ENCODE data around the gene SLC25A51. TPM values are rescaled to one million over a fixed set of nuclear protein-coding genes. Genes with fewer than 3 reads are reported as not detected.
A peak's percentile ranks its signal among the peaks of the same experiment; 100 is the strongest.

SLC25A51 gene, protein sequence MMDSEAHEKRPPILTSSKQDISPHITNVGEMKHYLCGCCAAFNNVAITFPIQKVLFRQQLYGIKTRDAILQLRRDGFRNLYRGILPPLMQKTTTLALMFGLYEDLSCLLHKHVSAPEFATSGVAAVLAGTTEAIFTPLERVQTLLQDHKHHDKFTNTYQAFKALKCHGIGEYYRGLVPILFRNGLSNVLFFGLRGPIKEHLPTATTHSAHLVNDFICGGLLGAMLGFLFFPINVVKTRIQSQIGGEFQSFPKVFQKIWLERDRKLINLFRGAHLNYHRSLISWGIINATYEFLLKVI
- 10 to 100 TPM; 28.3 to 30.0 TPM for total RNA-seq

DNA sequence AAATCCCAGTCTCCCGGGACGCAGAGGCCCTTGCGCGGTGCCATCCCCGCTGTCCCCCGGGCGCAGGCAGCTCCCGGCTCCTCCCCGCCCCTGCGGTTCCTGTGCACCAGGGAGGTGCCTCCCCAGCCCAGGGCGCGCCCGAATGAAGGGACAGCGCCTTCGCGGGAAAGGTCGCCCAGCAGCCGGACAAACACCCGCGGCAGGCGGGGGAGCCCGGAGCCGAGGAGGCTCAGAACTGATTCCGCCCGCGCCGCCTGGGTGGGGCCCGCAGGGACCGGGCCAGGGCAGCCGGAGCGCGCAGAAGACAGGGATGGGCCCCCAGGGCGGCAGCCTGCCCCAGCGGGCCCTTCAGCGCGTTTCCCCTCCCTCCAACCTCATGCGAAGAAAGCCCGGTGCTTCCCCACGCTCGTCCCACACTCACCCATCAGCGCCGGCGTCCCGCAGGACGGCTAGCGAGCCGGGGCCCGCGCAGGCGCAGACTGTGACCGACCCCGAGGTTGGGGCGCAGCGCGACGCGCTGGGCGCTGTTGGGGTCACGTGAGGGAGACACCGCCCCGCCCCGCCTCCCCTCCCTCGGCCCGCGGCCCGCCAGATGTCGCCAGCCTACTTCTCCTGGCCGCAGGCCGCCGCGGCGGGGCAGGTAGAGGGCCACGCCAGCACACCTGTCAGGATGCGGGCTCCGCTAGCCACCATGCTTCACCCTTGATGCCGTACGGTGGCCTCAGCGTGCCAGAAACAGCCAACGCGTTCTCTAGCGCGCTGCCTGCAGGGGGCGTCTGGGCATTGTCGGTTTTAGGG is at the start of gene SLC25A51:
Gene SLC25A51 (minus strand): TSS at position 481 of the 798 bp plus-strand sequence. CDS start 15,577 bp downstream, outside the sequence.
- peaks cover 10% of the 10 kb centered on the region for H3K36me3 Mint-ChIP-seq
- ATAC-seq: peak; percentile 89

DNA sequence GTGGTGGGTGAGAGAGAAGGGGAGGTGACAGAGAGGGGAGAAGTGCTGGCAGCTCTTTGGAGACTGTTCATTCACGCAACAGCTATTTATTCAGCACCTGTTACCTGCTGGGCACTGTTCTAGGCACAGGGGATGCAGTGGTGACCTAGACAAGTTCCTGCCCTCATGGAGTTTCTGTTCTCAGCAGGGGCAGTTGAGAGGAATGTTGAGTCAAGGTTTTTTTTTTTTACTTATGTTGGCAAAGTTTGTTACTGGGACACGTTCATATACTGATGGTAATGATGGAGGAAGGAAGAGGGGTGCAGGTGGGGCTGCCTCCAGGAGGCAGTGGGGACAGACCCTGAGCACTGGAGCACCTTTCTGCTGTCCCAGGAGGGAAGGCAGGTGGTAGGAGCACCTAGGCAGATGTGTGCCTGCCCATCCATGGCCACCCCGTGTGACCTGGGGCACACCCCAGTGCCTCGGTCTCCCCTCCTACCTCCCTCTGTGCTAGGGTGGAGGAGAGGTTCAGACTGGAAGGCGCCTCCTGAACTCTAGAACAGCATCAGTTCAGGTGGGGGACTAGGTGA is 49.4 kb upstream of the SLC25A51 start:
- CTCF ChIA-PET: no interaction called here
- Mint-ChIP-seq H3K4me1 (peaks cover 30% of the 10 kb centered on the region), H3K4me3 (peak overlapping the region; percentile 20), H3K9me3 (ENCODE audit: low read depth) (no peaks in the 10 kb centered on the region), H3K27me3 (no peaks in the 10 kb centered on the region), H3K27ac (peak overlapping the region; percentile 74), H3K36me3 (no peaks in the 10 kb centered on the region)
- ATAC-seq (no peak), DNase-seq (no peak)

More for the DNA sequence above, at the start of gene SLC25A51:
- peak within 1 kb of the TSS; percentile 82 for H3K27ac Mint-ChIP-seq
- no peaks in the 10 kb centered on the region for H3K9me3 Mint-ChIP-seq (ENCODE audit: low read depth)
- peaks cover 23% of the 10 kb centered on the region for H3K4me1 Mint-ChIP-seq
- CTCF ChIA-PET: interaction anchor here (0.8 to 3.2 kb wide), 10 partner anchors 8 to 314 kb away, joined by 3 to 15 read pairs (median 5); partner anchors contain the start of gene SHB
- peak; percentile 95 for DNase-seq
- H3K4me3 Mint-ChIP-seq: peak within 1 kb of the TSS; percentile 79
- no peaks in the 10 kb centered on the region for H3K27me3 Mint-ChIP-seq

DNA sequence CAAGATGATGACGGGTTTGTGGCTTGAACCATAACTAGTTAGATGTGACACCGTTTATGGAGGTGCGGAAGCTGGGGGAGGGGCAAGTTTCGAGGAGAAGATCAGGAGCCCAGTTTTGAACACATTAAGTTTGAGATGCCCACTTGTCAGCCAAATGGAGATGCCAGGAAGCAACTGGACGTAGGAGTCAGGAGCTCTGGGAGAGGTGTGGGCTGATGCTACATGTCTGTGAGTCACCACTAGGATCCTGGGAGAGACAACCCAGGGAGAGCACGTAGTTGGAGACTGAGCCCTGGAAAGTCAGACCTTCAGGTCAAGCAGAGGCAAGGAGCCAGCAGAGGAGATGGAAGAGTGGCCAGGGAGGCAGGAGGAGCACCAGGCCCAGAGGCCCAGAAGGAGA is 48.8 kb upstream of the SLC25A51 start:
- H3K9me3 Mint-ChIP-seq (ENCODE audit: low read depth): no peaks in the 10 kb centered on the region
- DNase-seq (no peak), ATAC-seq (no peak)
- H3K36me3 Mint-ChIP-seq: no peaks in the 10 kb centered on the region
- H3K27me3 Mint-ChIP-seq: no peaks in the 10 kb centered on the region
- no peak overlapping the region for H3K27ac Mint-ChIP-seq
- H3K4me3 Mint-ChIP-seq: no peak overlapping the region
- CTCF ChIA-PET: no interaction called here
- H3K4me1 Mint-ChIP-seq: peaks cover 30% of the 10 kb centered on the region

DNA sequence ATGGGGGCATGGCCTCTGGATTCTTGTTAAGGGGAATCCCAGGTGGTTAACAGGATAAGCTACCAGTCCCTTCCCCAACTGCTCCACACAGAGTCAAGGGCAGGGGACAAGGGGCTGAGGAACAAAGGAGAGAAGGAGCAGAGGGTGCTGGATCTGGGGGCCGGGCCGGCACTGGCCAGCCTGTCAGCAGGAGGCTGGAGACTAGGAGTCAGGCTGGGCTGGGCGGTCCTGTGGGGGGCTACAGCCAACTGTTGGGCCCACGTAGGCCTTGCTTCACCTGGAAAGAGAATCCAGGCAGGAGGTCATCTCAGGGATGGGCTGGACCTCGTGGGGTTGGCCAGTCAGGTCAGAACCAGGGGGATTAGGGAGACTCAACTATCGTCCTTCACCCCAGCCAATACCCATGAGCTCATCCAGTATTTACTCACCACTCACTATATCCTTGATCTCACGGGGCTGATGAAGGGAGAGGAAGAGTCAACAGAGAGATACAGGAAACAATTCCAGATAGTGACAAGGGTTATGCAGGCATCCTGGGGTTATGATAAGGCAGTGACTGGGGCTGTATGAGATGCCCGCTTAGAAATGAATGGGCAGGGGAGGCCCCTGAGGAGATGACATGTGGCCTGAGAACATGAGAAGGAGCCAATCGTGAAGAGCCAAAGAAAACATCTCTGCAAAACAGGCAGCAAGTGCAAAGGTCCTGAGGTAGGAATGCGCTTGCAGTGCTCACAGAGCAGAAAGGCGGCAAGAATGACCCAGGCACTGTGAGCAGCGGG is 47.9 kb upstream of the SLC25A51 start:
- ATAC-seq (no peak), DNase-seq (no peak)
- Mint-ChIP-seq H3K27ac (no peak overlapping the region), H3K9me3 (ENCODE audit: low read depth) (no peaks in the 10 kb centered on the region), H3K4me1 (peaks cover 30% of the 10 kb centered on the region), H3K27me3 (no peaks in the 10 kb centered on the region), H3K4me3 (no peak overlapping the region), H3K36me3 (no peaks in the 10 kb centered on the region)
- CTCF ChIA-PET: no interaction called here

DNA sequence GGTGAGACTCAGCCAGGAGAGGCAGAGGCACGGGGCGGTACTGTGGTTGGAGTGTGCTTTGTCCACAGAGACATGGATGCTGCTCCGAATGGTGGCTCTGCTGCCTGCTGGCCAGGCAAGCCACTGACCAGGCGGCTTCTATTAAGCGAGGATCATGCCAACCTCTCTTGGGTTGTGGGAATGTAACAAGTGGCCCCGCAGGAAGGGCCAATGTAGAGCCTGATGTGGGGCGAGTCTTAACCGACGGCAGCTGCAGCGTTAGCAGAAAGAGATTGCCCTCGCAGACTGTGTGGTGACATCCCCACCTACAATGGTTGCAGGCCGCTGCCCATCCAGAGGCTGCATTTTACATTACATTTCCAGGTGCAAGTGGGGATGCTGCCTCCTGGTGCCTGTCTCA is 46.6 kb upstream of the SLC25A51 start:
- H3K27me3 Mint-ChIP-seq: no peaks in the 10 kb centered on the region
- DNase-seq (no peak), ATAC-seq (no peak)
- H3K4me1 Mint-ChIP-seq: peaks cover 30% of the 10 kb centered on the region
- H3K27ac Mint-ChIP-seq: no peak overlapping the region
- CTCF ChIA-PET: no interaction called here
- H3K36me3 Mint-ChIP-seq: no peaks in the 10 kb centered on the region
- no peaks in the 10 kb centered on the region for H3K9me3 Mint-ChIP-seq (ENCODE audit: low read depth)
- no peak overlapping the region for H3K4me3 Mint-ChIP-seq

DNA sequence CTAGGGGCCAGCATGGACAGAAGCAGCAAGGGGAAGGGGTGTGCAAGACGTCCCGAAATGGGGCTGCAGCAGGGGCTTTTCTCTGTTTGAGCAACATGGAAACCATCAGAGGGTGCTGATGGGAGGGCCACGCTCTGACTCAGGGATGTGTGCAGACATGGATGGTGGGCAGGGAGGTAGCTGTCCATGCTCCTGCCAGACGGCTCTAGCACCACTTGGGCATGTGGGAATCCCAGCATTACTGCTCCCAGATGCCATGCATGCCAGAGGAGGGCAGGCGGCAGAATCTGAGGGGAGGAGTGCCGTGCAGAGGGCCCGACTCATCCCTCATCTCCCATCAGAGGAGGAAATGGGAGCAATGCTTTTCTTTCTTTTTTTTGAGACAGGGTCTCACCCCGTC is 45.6 kb upstream of the SLC25A51 start:
- H3K27ac Mint-ChIP-seq: no peak overlapping the region
- CTCF ChIA-PET: no interaction called here
- ATAC-seq: no peak
- no peaks in the 10 kb centered on the region for H3K9me3 Mint-ChIP-seq (ENCODE audit: low read depth)
- DNase-seq: no peak
- H3K4me1 Mint-ChIP-seq: peaks cover 26% of the 10 kb centered on the region
- H3K4me3 Mint-ChIP-seq: no peak overlapping the region
- H3K36me3 Mint-ChIP-seq: no peaks in the 10 kb centered on the region
- no peaks in the 10 kb centered on the region for H3K27me3 Mint-ChIP-seq

DNA sequence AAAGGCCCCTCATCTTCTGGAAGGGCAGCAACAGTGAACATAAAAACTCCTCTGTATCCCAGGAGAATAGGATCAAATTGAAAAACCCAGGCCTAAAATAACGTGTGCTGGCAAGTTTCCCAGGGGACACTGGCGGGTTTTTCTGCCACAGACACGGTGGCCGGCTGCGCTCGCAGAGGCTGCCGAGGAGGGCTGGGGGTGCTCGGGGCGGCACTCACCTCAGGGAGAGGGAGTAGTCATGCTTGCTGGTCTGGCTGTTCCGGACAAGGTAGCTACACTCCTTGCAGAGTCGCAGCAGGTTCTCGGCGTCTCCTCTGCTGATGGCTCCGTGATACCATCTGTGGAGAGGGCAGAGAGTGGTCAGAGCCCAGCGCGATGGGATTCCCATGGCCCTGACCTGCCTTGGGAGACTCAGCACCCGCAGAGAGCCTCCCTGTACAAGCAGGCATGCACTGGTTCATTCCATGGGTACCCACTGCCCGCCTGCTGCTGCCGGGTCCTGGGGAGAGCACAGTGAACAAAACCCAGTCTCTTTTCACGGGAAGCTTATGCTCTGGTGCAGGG is 44.6 kb upstream of the SLC25A51 start:
- CTCF ChIA-PET: no interaction called here
- Mint-ChIP-seq H3K27me3 (no peaks in the 10 kb centered on the region), H3K4me1 (peaks cover 15% of the 10 kb centered on the region), H3K9me3 (ENCODE audit: low read depth) (no peaks in the 10 kb centered on the region), H3K27ac (no peak overlapping the region), H3K36me3 (no peaks in the 10 kb centered on the region), H3K4me3 (no peak overlapping the region)
- DNase-seq (no peak), ATAC-seq (no peak)

DNA sequence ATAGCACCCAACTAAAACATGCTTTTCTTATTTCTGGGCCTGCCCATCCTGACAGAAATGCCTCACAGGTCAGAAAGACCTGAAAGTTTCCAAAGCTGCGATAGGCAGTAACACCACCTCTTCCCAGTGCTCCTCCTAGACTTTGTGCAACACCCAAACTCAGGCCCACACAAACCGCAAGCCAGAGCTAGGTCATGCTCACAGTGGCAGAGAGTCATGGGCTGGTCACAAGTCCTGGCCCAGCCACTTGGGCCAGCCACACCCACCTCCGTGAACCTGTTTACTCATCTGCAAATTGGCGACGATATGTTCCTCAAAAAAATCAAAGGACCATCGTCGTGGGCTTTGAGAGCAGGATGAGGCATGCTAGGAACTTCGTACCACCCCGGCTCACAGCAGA is 44.0 kb upstream of the SLC25A51 start:
- CTCF ChIA-PET: no interaction called here
- H3K27ac Mint-ChIP-seq: no peak overlapping the region
- H3K4me3 Mint-ChIP-seq: no peak overlapping the region
- ATAC-seq (no peak), DNase-seq (no peak)
- no peaks in the 10 kb centered on the region for H3K27me3 Mint-ChIP-seq
- H3K4me1 Mint-ChIP-seq: peaks cover 10% of the 10 kb centered on the region
- no peaks in the 10 kb centered on the region for H3K36me3 Mint-ChIP-seq
- no peaks in the 10 kb centered on the region for H3K9me3 Mint-ChIP-seq (ENCODE audit: low read depth)

DNA sequence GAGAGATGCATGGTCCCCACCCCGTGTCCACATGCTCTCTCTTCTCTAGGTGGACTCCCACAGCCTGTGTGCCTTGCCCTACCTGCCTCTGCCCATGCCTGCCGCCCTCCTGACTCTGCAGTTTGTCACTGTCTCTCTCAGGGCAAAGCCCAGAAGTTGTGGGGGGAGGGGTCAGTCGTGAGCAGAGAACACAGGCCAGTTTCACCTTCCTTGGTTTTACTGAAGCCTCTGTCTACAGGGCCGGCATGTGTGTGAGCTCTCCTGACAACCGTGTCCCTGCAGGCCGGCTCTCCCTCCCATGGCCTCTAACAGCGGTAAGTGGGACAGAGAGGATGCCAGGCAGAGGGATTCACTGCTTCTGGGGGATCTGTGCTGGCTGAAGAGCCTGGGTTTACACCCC is 43.5 kb upstream of the SLC25A51 start:
- CTCF ChIA-PET: no interaction called here
- H3K4me3 Mint-ChIP-seq: no peak overlapping the region
- ATAC-seq (no peak), DNase-seq (no peak)
- H3K36me3 Mint-ChIP-seq: no peaks in the 10 kb centered on the region
- H3K27ac Mint-ChIP-seq: no peak overlapping the region
- H3K9me3 Mint-ChIP-seq (ENCODE audit: low read depth): no peaks in the 10 kb centered on the region
- H3K27me3 Mint-ChIP-seq: no peaks in the 10 kb centered on the region
- H3K4me1 Mint-ChIP-seq: peaks cover 5% of the 10 kb centered on the region

DNA sequence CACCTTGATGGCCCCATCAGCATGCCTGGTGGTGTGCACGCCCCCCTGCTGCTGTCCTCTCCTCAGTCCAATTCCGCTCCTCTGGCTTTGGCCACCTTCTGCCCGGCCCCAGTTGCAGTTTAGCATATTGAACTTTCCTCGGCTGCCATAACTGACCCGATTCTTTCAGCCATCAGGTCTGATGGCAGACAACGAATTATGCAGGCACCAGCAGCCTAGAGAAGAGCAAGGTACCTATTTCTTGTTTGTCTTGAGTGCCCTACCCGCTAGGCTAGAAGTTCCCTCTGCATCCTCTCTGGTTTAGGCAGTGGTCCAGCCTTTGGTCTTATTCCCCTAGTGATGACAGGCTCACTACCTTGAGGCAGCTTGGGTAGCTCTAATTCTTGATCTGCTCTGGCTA is 43.0 kb upstream of the SLC25A51 start:
- ATAC-seq (no peak), DNase-seq (no peak)
- H3K36me3 Mint-ChIP-seq: no peaks in the 10 kb centered on the region
- H3K4me1 Mint-ChIP-seq: peaks cover under 1% of the 10 kb centered on the region
- no peak overlapping the region for H3K4me3 Mint-ChIP-seq
- CTCF ChIA-PET: no interaction called here
- no peak overlapping the region for H3K27ac Mint-ChIP-seq
- H3K27me3 Mint-ChIP-seq: no peaks in the 10 kb centered on the region
- no peaks in the 10 kb centered on the region for H3K9me3 Mint-ChIP-seq (ENCODE audit: low read depth)

DNA sequence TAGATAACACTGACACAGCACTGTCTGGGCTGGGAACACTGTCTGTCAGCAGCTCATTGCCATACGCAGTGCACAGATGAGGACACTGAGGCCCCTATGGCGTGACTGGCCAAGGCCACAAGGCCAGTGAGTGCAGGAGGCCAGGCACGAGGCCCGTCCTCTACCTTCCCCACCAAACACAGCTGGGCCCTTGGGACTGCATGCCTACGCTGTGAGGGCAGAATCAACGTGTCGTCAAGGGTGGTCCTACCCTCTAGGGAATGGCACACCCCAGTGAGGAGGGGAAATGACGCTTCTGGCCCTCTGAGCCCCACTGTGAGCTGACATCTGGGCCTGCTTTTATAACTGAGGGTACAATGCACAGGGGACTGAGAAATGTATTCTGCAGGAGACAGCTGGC is 42.1 kb upstream of the SLC25A51 start:
- Mint-ChIP-seq H3K27ac (no peak overlapping the region), H3K27me3 (no peaks in the 10 kb centered on the region), H3K4me1 (no peaks in the 10 kb centered on the region)

DNA sequence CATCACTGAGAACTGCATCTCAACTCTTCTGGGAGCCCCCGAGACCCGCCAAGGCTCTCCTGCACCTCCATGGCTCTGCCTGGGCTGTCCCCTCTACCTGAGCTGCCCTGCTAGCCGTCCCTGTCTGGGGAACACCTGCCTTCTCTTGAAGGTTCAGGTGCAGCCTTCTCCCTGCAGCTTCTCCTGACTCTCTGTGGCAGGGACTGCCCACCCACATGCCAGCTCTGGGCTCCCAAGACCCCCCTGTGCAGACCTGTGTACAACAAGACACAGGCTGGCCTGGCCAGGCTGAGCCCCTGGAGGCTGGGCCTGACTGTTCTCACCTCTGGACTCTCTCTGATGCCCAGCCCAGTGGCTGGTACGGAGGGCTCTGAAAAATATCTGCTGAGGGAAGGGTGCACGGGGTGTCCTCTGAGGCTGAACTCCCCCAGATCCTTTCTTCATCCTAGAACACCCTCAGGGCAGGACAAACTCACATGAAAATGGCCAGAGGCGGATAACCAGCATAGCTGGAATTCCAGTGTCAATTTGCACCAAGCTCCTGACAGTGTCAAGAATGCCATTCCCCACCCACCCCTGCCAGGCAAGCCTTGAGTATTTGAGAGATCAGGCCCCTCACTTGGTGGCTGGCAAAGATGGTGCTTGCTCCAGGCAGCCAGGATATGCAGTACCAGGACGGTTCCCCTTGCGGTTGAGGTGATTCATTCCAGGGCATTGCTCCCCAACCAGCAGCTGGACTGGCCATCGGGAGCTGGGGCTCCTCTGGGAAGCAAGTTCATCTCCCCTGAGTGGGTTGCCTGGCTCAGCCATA is 40.9 kb upstream of the SLC25A51 start:
- Mint-ChIP-seq H3K27me3 (no peaks in the 10 kb centered on the region), H3K9me3 (ENCODE audit: low read depth) (no peaks in the 10 kb centered on the region), H3K4me3 (no peak overlapping the region), H3K4me1 (no peaks in the 10 kb centered on the region), H3K27ac (no peak overlapping the region), H3K36me3 (no peaks in the 10 kb centered on the region)
- ATAC-seq (no peak), DNase-seq (no peak)
- CTCF ChIA-PET: no interaction called here

More for the DNA sequence above, 42.1 kb upstream of the SLC25A51 start:
- Mint-ChIP-seq H3K36me3 (no peaks in the 10 kb centered on the region), H3K4me3 (no peak overlapping the region), H3K9me3 (ENCODE audit: low read depth) (no peaks in the 10 kb centered on the region)
- no peak for ATAC-seq
- CTCF ChIA-PET: no interaction called here
- no peak for DNase-seq
